Neural progenitor cell (in vitro differentiated cells): ENCODE results near the gene MILR1.

Source experiments
- CTCF ChIP-seq: fragments of 200-600 bp; sonication (generic); IDR thresholded peaks from 2 replicates; pipeline ENCODE4 v1.5.1; 2017; ENCODE audit warnings: antibody characterized with exemption, mild to moderate bottlenecking
- EZH2phosphoT487 ChIP-seq: fragments of 200-600 bp; sonication (generic); IDR thresholded peaks from 2 replicates; pipeline ENCODE4 v1.6.1; 2017; ENCODE audit warnings: antibody characterized with exemption

DNA sequence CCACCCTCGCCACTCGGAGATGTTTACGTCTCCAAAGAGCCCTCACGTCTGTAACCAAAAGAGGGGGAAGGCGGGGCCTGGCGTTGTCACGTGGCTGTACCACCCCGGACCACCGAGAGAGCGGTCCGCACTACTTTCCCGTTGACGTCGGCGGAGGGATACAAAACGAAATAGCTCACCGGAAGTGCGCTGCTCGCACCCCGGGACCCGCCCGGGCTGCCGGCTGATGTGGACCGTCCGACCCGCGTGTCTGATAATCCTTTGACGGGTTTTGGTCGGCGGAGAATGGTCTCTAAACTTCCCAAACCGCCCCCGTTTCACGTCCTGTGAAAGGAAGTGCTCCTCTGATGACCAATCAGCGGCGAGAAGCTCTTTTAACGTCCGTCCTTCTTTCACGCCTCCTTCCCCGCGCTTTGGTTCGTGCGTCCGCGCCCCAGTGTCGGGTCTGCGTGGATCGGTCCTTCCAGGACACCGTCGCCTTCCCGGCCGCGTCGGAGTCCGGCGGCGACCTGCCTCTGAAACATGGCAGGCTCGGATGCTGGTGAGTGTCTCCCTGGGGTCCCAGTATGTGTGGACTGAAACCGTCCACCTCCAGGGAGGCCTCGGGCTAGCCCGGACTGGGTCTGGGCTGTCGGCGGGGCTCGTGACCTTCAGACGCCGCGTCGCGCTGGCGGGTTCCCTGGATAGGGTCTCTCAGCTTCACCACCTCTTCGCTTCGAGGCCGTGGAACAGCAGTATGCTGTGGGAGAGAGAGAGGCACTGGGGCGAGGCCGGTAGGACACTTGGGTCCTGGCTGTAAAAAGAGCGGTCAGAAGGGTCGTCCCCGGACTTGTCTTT, 57.9 kb downstream of the MILR1 start, which contains the start of gene CEP95:
- TF ChIP-seq CTCF (no peak), EZH2phosphoT487 (no peak)
